ENCODE results near the gene TTI1.

GRCh38 chr20:38043512-38044300, 10.4 kb upstream of the TTI1 start:
- TF ChIP-seq STAT6 (CRISPR knock-in tag; IDR thresholded peaks at IDR 0.05) (no peak), CTCF (IDR thresholded peaks at IDR 0.05 in 2 of 3, conservative IDR thresholded peaks at IDR 0.05 in 1 of 3; ENCODE audit: insufficient read depth in 2 of 3, low read depth in 1 of 3, low read length in 3 of 3) (no peak), U2AF2 (optimal IDR thresholded peaks at IDR 0.05; ENCODE audit: low read depth, low read length) (no peak), EZH2 (IDR thresholded peaks at IDR 0.05; ENCODE audit: borderline replicate concordance, low read depth, low read length) (no peak), TFAP4 (CRISPR knock-in tag; IDR thresholded peaks at IDR 0.05; ENCODE audit: borderline replicate concordance) (no peak)
